GM12874 (cell line): ENCODE measurements around the gene ERICH2.
A peak's percentile ranks its signal among the peaks of the same experiment; 100 is the strongest.

Experiments
- TF ChIP-seq, protein P1 (sequence below): IDR thresholded peaks from 2 replicates; pipeline ENCODE4 v1.5.1; 2011; ENCODE audit warnings: low read depth, mild to moderate bottlenecking, control low read depth, low read length, moderate library complexity; ENCODE audit not compliant: insufficient read depth

ERICH2 gene

DNA sequence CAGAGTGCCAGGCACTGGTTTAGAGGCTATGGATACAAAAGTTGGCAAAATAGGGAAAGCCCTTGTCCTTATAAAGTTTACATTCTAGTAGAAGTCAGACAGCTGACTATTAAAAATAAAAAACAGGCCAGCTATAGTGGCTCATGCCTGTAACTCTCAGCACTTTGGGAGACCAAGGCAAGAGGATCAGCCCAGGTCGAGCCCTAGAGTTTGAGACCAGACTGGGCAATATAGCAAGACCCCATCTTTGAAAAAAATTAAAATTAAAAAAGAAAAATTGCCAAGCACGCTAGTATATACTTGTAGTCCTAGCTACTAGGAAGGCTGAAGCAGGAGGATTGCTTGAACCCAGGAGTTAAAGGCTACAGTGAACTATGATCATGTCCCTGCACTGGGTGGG is 12.5 kb downstream of the ERICH2 start:
- TF ChIP-seq, protein P1, sequence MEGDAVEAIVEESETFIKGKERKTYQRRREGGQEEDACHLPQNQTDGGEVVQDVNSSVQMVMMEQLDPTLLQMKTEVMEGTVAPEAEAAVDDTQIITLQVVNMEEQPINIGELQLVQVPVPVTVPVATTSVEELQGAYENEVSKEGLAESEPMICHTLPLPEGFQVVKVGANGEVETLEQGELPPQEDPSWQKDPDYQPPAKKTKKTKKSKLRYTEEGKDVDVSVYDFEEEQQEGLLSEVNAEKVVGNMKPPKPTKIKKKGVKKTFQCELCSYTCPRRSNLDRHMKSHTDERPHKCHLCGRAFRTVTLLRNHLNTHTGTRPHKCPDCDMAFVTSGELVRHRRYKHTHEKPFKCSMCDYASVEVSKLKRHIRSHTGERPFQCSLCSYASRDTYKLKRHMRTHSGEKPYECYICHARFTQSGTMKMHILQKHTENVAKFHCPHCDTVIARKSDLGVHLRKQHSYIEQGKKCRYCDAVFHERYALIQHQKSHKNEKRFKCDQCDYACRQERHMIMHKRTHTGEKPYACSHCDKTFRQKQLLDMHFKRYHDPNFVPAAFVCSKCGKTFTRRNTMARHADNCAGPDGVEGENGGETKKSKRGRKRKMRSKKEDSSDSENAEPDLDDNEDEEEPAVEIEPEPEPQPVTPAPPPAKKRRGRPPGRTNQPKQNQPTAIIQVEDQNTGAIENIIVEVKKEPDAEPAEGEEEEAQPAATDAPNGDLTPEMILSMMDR: no peak

DNA sequence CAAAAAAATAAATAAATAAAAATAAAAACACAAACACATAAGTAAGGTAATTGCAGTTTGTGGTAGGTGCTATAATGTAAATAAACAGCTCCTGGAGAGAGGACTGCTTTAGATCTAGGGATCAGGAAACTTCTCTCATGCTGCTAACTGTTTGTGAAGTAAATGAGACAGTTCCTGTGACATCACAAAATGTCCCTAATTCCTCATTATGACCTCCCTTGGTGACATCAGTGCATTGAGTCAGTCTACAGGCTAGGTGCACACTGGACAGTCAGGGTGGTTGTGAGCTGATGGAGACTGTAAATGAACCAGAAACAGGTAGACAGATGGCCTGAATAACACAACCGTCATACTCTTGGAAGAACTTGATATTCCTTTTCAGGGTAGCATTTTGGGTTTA is 13.4 kb downstream of the ERICH2 start:
- TF ChIP-seq, protein P1: no peak

DNA sequence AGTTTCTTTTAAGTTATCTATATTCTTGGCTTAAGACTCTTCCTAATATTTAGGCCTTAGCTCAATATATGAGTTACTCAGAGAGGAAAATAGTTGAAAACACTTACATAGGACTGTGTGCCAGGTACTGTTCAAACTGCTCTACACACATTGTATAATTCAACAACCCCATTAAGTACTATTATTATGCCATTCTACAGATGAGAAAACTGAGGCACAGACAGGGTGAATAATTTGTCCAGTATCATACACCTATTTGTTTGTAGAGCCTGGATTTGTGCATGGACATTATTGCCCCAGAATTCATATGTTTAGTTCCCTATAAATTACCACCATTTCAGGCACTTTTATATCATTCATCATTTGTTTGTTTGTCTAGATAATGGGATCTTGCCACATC is 28.8 kb downstream of the ERICH2 start:
- TF ChIP-seq, protein P1: no peak

DNA sequence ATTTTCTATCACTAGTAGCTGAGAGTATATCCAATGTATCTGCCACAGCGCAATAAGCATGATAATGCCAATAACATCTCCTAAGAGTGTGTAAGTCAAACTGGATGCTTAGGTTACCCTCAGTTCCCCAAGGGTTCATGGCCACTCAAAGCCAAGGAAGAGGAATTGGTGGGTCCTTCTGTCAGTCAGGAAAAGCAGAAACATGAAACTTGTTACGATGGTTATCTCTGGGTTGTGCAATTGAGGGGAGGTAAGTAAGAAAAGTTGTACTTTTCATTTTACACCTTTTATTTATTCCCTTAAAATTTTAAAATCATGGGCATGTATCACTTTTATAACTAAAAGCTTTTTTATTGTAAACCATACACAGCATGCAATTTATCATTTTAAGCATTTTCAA is 36.4 kb downstream of the ERICH2 start:
- TF ChIP-seq, protein P1: no peak

DNA sequence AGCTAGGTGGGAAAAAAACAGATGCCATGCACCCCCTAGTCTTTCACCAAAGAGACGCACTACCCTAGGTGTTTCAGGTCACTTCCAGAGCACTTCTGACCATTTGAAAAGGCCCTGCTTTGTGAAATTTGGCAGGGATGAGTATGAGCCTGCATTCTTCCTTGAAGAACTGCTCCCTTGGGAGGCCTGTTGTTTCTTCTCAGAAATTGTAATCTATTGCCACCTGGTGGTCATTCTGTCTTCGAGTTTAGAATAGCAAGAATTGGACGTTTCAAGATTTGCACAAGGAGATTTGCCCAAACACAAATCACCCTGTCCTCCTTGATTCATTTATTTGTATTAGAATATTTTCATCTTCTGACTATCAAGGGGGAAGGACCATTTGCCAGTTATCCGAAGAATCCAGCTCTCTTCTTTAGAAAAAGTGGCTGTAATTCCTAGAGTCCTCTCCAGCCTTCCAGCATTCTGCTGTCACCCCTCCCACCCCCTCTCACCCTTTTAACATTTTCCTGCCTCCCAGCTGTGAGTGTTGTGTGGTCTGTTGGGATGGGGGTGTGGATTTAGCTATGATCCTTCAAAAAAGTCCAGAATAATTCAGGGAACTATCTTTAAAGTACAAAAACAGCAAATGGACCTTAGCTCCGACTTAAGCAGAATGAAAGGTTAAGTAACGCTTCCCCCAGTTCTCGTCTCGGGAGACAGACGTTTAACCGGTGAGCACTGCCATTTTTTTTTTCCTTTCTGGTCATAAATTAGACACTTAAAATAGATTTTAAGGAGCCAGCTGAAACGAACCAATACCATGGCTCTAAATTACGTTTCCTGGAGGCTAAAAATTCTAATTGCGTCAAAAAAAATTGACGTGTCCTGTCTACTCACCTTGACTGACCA is 42.8 kb downstream of the ERICH2 start:
- TF ChIP-seq, protein P1: 0 out of 2 replicates have a peak, but pooled peaks have one; percentile 35

DNA sequence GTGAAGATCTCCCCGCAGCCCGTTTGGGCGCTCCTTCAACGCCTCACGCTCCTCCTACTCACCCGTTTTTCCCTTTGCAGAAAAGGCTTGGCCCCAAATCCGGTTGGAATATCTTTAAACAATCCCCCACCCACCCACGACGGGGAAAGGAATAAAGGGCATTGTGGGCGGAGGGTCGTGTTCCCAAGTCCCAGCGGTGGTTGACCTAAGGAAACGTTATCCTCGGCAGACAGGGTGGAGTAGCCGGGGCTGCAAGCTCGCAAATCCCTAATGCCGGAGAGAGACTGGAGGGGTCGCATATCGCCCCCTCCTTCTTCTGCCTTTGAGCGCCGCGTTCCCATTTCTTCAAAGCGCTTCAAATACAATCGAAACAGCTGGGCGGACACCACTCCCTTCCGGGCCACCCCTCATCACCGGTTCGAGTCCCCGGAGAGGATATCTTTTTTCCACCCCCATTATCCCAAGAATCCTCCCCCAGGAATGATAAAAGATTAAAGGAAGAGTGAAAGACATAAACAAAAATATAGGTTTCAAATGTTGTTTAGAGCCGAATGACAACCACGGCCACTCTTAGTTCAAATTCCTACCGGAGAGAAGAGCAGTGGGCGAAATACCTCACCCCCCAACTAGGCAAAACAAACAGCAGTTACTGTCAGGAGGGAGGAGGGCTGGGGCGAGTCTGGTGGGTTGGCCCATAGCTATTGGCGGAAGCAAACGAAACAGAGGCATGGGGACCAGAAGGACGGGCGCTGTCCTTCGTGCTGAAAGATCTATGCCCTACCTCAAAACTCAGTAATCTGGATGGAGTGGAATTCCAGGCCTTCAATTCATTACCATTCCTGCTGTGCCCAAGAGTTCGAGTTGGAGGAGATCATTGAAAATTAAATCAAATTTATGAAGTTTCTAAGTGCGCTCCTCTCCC is 43.7 kb downstream of the ERICH2 start:
- TF ChIP-seq, protein P1: no peak

DNA sequence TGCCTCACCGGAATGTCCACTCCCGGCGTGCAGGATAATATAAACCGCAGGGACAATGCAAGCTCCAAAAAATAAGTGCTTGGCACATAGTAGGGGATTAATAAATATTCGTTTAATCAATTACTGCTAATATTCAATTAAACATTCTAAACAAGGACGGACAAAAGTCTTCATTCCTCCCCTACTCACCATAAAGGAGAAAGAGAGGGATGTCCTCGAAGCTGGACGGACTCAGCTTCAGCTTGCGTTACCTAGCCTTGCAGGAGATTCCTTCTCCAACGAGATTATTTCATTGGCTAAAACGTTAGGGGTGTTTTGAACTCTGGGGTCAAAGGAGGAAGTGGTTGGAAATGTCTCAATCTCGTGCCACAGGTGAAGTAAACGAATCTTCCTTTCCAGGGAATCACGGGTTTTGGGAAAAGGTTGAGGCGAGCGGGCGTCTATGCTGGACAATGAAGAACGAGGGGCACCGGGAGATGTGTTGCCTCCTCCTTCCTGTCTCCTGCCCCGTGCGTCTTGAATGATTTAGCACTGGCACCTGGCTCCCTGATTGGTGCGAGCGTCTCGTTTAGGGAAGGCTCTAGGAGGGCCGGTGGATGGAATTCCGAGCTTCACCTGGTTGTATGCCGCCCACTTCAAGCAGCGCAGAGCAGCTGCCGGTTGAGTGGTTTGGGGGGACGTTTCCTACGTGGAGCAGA is 44.5 kb downstream of the ERICH2 start:
- TF ChIP-seq, protein P1: no peak
